ENCODE data around the gene MACROH2A1.

- TF ChIP-seq CSRNP3 (CRISPR knock-in tag; IDR thresholded peaks at IDR 0.05) (no peak), ZFP3 (CRISPR knock-in tag; IDR thresholded peaks at IDR 0.05) (no peak), CREB5 (CRISPR knock-in tag; IDR thresholded peaks at IDR 0.05; ENCODE audit: low read depth) (no peak), ZNF8 (CRISPR knock-in tag; IDR thresholded peaks at IDR 0.05) (no peak), PATZ1 (CRISPR knock-in tag; IDR thresholded peaks at IDR 0.05; ENCODE audit: borderline replicate concordance) (no peak)
Measured at GRCh38 chr5:135359374-135360165, 39.5 kb downstream of the MACROH2A1 start.

Data from SK-N-SH treated with all-trans-retinoic acid at 6 μM for 48 hours (cell line).